ENCODE results near the gene NUMBL. TPM values are rescaled to one million over a fixed set of nuclear protein-coding genes. Genes with fewer than 3 reads are reported as not detected.
A peak's percentile ranks its signal among the peaks of the same experiment; 100 is the strongest.

Gene NUMBL
- total and polyA plus RNA-seq, 2 of the 4 experiments (the other 2 are of a cell fraction), result 6.3 to 29.0 TPM

DNA sequence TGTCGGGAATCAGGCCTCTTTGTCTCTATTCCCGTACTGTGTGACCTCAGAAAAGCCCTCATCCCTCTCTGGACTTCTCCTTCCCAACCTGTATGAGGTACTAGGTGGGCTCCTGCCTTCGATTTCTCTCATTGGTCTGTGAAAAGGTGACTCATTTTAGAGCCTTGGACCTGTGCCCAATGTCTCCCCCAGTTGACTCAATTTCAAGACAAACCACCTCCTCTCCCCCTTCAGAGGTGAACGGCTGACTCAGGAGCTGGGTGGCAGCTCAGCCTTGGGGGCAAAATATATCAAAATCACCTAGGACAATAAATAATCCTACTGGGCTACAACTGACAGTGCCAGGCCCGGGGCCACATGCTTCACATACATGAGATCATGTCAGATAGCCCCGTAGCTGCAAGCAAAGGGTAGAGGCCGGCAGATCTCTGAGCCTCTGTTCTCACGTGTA is 25.6 kb upstream of the NUMBL start:
- CTCF ChIA-PET, result no interaction called here
- Histone ChIP-seq H2BK5ac (ENCODE audit: low read depth, low read length, poor library complexity, severe bottlenecking) (peak overlapping the region; percentile 79), H4K91ac (ENCODE audit: insufficient read depth, low read depth, low read length) (peak overlapping the region; percentile 71), H3K18ac (ENCODE audit: low read depth, low read length) (peak overlapping the region; percentile 60), H2AK9ac (replicated peaks; ENCODE audit: low read depth, low read length, poor library complexity) (peak overlapping the region; percentile 90), H3K4ac (ENCODE audit: low read depth, low read length) (peak overlapping the region; percentile 94), H2BK120ac (ENCODE audit: low read depth, low read length) (peak overlapping the region; percentile 95), H2AK5ac (ENCODE audit: low read depth, low read length) (peak overlapping the region; percentile 60), H3K56ac (ENCODE audit: extremely low read depth, insufficient read depth, low read length) (peak overlapping the region; percentile 86), H4K20me1 (ENCODE audit: insufficient read depth, low read length) (peaks cover 16% of the 10 kb centered on the region; the same call in 1 of the 2 replicates), H3K4me1 (ENCODE audit: control insufficient read depth, insufficient read depth, low read length) (peaks cover 9% of the 10 kb centered on the region), H4K5ac (ENCODE audit: low read depth, low read length) (peak overlapping the region; percentile 19), H3K36me3 (ENCODE audit: control insufficient read depth, insufficient read depth, low read length) (peaks cover 7% of the 10 kb centered on the region; the same call in 1 of the 2 replicates), H2AFZ (replicated peaks; ENCODE audit: low read length, poor library complexity) (peak overlapping the region; percentile 90), H3K14ac (replicated peaks; ENCODE audit: low read depth, low read length) (peak overlapping the region; percentile 55), H3K9me3 (ENCODE audit: control insufficient read depth, insufficient read depth, low read length) (no peaks in the 10 kb centered on the region), H4K8ac (ENCODE audit: low read depth in 2 of 2, low read length in 2 of 2) (peak overlapping the region; percentile 55 to 77), H3K79me1 (ENCODE audit: low read depth in 1 of 2, low read length in 2 of 2) (peaks cover 14 to 61% of the 10 kb centered on the region in 2 experiments; a peak in 3 of 4 replicates), H2BK15ac (ENCODE audit: low read depth, low read length) (peak overlapping the region; percentile 52), H3K9ac (ENCODE audit: low read depth, low read length) (peak overlapping the region; percentile 70), H3K4me2 (ENCODE audit: low read depth, low read length) (peak overlapping the region; percentile 86), H2BK20ac (ENCODE audit: low read depth, low read length) (peak overlapping the region; percentile 86), H3K23ac (ENCODE audit: low read depth, low read length) (peak overlapping the region; percentile 85), H3K27ac (ENCODE audit: insufficient read depth, low read length) (peak overlapping the region; percentile 76), H3K27me3 (ENCODE audit: control insufficient read depth, insufficient read depth, low read length) (no peaks in the 10 kb centered on the region), H3K4me3 (ENCODE audit: insufficient read depth, low read depth, low read length) (peak overlapping the region; percentile 86), H3K9me1 (ENCODE audit: insufficient read depth, low read length) (peaks cover 9% of the 10 kb centered on the region; the same call in 1 of the 2 replicates)
- 0% methylated on average over 3 of the region's 8 CpGs; no CpG with 5 or more reads in 1 of the 2 experiments for WGBS, 2 experiments (ENCODE audit: extremely low coverage in 2 of 2, insufficient read length in 1 of 2)
- TF ChIP-seq MAZ (IDR thresholded peaks at IDR 0.05; ENCODE audit: borderline replicate concordance, low read depth, low read length), result no peak
- TF ChIP-seq CEBPB (IDR thresholded peaks at IDR 0.05; ENCODE audit: low read depth, low read length), result peak; percentile 0; the same call in 1 of the 2 replicates
- TF ChIP-seq, protein P1, sequence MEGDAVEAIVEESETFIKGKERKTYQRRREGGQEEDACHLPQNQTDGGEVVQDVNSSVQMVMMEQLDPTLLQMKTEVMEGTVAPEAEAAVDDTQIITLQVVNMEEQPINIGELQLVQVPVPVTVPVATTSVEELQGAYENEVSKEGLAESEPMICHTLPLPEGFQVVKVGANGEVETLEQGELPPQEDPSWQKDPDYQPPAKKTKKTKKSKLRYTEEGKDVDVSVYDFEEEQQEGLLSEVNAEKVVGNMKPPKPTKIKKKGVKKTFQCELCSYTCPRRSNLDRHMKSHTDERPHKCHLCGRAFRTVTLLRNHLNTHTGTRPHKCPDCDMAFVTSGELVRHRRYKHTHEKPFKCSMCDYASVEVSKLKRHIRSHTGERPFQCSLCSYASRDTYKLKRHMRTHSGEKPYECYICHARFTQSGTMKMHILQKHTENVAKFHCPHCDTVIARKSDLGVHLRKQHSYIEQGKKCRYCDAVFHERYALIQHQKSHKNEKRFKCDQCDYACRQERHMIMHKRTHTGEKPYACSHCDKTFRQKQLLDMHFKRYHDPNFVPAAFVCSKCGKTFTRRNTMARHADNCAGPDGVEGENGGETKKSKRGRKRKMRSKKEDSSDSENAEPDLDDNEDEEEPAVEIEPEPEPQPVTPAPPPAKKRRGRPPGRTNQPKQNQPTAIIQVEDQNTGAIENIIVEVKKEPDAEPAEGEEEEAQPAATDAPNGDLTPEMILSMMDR (conservative IDR thresholded peaks at IDR 0.05; ENCODE audit: low read depth, low read length), result no peak
- TF ChIP-seq RCOR1 (IDR thresholded peaks at IDR 0.05; ENCODE audit: insufficient replicate concordance, low read length), result peak; percentile 6
- 0 out of 2 replicates have a peak, but pooled peaks have one; percentile 8 for TF ChIP-seq RFX5 (IDR thresholded peaks at IDR 0.05; ENCODE audit: low read depth, low read length)
- peak; percentile 65 for TF ChIP-seq POLR2A (IDR thresholded peaks at IDR 0.05; ENCODE audit: low read depth, low read length)
- TF ChIP-seq BHLHE40 (IDR thresholded peaks at IDR 0.05; ENCODE audit: low read depth, low read length), result 0 out of 2 replicates have a peak, but pooled peaks have one; percentile 25
- TF ChIP-seq MAFK (IDR thresholded peaks at IDR 0.05; ENCODE audit: low read depth, low read length), result peak; percentile 46
- no peak for TF ChIP-seq MXI1 (IDR thresholded peaks at IDR 0.05; ENCODE audit: borderline replicate concordance, low read depth, low read length)
- peak; percentile 5; the same call in 1 of the 2 replicates for TF ChIP-seq FOS (IDR thresholded peaks at IDR 0.05; ENCODE audit: low read depth, low read length)
- dilution Hi-C loops (cut with HindIII; ENCODE audit: low sequenced_read_pairs, unreplicated experiment), result no loop called here
- BruUV-seq (replicated peaks), result no TSS peak
- intact Hi-C loops (cut with micrococcal nuclease), result loop anchor here (2.0 to 5.0 kb wide), 2 partner anchors 35 to 81 kb away; partner anchors contain the start of genes ACTMAP, EGLN2 and SNRPA
- DNase-seq, result peak; percentile 95
- in situ Hi-C loops (cut with MboI; ENCODE audit: low sequenced_read_pairs), result no loop called here
- no peak for ATAC-seq (ENCODE audit: low read depth)
- POLR2A ChIA-PET (ENCODE audit: unreplicated experiment), result no interaction called here
